HS-5 (cell line): ENCODE results near the gene ZC3H13.

Experiments
- DNase-seq: peaks from one replicate; pipeline ENCODE4 v3.0.0-alpha.2; 2012; ENCODE audit warnings: low read depth

The ZC3H13 gene, protein sequence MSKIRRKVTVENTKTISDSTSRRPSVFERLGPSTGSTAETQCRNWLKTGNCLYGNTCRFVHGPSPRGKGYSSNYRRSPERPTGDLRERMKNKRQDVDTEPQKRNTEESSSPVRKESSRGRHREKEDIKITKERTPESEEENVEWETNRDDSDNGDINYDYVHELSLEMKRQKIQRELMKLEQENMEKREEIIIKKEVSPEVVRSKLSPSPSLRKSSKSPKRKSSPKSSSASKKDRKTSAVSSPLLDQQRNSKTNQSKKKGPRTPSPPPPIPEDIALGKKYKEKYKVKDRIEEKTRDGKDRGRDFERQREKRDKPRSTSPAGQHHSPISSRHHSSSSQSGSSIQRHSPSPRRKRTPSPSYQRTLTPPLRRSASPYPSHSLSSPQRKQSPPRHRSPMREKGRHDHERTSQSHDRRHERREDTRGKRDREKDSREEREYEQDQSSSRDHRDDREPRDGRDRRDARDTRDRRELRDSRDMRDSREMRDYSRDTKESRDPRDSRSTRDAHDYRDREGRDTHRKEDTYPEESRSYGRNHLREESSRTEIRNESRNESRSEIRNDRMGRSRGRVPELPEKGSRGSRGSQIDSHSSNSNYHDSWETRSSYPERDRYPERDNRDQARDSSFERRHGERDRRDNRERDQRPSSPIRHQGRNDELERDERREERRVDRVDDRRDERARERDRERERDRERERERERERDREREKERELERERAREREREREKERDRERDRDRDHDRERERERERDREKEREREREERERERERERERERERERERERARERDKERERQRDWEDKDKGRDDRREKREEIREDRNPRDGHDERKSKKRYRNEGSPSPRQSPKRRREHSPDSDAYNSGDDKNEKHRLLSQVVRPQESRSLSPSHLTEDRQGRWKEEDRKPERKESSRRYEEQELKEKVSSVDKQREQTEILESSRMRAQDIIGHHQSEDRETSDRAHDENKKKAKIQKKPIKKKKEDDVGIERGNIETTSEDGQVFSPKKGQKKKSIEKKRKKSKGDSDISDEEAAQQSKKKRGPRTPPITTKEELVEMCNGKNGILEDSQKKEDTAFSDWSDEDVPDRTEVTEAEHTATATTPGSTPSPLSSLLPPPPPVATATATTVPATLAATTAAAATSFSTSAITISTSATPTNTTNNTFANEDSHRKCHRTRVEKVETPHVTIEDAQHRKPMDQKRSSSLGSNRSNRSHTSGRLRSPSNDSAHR (N-terminal part only)

GRCh38 chr13:46052319-46053161, at the start of gene ZC3H13:
ZC3H13 (minus strand) TSS chr13:46052746; CDS start chr13:46045507, 7,239 bp downstream.
- no peak for DNase-seq

- no peak for DNase-seq
Observed at GRCh38 chr13:46102255-46102605, 49.7 kb upstream of the ZC3H13 start.

- DNase-seq = no peak
Observed at GRCh38 chr13:46101484-46102254, 49.1 kb upstream of the ZC3H13 start.

DNA sequence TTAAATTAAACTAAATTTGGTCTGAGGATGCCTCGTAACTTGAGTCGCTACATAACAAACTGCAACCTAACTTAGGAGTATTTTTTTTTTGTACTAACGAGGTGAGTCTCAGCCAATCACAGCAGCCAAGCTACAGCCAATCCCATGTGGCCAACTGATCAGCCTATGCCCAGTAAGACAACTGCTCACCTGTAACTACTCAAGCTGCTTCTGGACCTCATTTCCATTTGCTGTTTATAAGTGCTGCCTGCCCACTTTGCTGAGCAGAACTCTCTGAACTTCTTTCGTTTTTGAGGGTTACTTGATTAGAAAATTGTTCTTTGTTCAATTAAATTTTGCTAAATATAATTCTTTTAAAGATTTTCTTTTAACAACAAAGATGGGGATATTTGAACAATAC, 48.5 kb upstream of the ZC3H13 start:
- DNase-seq = no peak

DNA sequence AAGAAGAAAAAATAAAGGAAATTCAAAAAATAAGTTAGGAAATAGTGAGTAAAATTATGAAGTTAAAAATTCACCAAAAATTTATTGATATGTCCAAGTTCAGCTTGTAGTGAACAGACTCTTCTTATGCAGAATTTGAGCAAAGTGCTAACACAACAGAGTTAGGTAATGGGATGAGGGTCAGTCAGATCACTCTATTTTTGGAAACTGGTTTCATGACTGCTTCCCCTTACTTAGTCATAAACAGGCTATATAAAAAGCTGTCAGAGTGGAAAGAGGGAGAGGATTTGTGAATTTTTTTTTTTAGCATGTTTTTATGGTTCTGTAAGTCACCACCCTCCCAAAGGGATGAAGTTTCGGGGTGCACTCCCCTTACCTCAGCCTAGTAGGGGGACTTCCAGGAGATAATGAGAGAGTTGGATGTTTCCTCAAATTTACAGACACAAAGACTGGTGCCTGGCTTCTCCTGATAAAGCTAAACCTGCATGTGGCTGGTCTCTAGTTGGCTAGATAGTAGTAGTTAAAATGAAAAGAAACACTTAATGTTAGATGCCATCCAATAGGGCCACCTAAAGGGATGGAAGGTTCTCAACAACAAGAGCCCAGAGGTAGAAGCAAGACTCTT, 47.8 kb upstream of the ZC3H13 start:
- no peak for DNase-seq

DNA sequence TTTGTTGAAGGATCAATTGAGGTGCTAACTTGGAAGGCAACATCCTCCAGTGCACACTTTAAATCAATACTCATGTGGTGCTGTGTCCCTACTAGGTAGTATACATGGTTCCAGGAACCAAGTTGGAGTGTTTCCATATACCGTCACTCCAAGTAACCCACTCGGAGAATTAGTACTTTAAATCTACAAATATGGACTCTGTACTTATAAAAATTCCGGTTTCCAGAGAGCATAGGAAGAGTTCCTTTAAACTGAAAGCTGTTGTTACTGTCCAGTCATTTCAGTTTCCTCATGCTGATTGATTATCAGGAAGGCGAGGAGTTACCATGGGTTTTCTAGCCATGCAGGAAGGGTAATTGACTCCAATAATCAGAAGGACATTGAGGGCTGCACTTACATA, 45.1 kb upstream of the ZC3H13 start:
- DNase-seq = no peak

GRCh38 chr13:46097015-46097414, 44.5 kb upstream of the ZC3H13 start:
- no peak for DNase-seq

DNA sequence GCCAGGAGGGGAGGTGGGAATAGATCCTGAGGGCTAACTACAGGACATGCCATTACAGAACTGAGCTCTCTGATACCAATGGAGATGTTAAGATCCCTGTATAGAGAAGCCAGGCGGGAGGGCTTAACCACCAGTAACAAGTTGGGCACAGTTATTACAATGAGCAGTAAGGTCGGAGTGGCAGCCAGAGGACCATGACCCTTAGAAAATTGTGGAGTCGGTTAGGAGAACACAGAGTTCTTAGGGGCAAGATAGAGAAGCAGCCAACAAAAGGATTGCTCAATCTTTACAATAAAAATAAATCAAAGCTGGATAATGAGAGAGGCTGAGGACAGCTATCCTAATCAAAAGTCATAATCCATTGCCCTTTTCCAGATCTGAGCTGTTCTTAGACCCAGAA, 41.9 kb upstream of the ZC3H13 start:
- no peak for DNase-seq

DNA sequence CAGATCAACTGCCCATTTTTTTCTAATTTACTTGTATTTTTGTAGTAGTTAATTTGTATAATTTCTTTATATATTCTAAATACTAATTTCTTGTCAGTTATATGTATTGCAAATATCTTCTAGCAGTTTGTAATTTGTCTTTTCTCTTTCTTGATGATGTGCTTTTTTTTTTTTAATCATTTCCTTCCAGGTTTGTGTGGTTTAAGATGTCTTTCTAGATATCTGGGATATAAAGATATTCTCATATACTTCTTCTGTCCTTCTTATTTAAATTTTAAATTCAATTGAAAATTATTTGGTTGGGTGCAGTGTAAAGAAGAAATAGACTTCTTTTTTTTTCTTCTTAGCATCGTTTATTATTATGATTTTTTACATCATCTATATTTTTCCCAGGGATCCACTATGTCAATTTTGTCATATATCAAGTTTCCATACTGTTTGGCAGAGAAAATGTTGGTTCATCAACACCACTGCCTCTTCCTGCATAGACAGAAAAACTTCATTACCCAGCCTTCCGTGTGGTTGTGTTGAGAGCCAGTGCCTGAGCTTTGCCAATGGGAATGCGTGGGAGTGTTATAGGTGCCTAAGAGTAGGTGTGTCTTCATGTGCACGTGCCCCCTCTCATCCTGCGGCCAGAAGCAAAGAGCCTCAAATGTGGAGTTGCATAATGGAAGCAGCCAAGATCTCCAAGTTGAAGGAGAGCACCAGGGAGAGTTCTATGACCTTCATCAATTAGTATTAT, 36.4 kb upstream of the ZC3H13 start:
- no peak for DNase-seq

DNA sequence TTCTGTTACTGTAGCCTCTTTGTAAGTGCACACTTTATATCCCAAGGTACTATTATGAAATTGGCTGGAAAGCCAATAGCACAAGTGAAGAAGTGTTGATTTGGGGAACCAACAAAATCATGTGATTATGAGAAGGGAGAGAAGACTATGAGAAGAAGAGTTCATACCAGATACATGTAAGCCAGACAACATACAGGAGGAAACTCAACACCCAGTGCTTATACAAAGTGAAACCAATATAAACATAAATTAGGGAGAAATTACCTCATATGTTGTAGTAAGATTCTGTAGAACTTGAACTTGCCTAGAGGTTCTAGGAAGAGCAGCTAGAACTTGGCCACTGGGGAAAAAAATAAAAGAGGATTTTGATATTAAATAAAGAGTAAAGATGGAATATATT, 34.9 kb upstream of the ZC3H13 start:
- DNase-seq = no peak

- no peak for DNase-seq
Observed at GRCh38 chr13:46086985-46087384, 34.4 kb upstream of the ZC3H13 start.

GRCh38 chr13:46086421-46086922, 33.9 kb upstream of the ZC3H13 start:
- DNase-seq = no peak

- DNase-seq = no peak
Observed at GRCh38 chr13:46085737-46086136, 33.2 kb upstream of the ZC3H13 start.

DNA sequence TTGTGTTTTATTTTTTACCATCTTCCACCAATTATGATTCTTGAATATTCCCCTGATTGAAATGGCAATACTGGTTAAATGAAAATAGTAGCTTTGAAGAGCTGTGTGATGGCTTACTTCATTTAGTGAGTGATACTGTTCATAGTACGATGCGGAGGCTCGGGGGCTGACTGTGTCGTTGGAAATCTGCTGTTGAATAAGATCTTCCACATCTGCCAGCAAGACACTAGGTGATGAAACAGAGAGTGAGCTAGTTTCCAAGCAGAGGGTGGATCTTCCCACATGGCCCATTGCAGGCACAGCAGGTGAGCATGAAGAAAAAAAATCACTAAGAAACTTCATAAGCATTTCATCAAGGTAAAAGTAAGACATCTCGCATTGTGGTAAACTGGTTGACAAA, 29.8 kb upstream of the ZC3H13 start:
- DNase-seq = no peak

GRCh38 chr13:46079770-46080169, 27.2 kb upstream of the ZC3H13 start:
- DNase-seq = no peak

GRCh38 chr13:46077265-46077664, 24.7 kb upstream of the ZC3H13 start:
- DNase-seq = no peak

- DNase-seq = no peak
Observed at GRCh38 chr13:46076827-46077226, 24.3 kb upstream of the ZC3H13 start.

- DNase-seq = no peak
Observed at GRCh38 chr13:46075811-46076210, 23.3 kb upstream of the ZC3H13 start.

DNA sequence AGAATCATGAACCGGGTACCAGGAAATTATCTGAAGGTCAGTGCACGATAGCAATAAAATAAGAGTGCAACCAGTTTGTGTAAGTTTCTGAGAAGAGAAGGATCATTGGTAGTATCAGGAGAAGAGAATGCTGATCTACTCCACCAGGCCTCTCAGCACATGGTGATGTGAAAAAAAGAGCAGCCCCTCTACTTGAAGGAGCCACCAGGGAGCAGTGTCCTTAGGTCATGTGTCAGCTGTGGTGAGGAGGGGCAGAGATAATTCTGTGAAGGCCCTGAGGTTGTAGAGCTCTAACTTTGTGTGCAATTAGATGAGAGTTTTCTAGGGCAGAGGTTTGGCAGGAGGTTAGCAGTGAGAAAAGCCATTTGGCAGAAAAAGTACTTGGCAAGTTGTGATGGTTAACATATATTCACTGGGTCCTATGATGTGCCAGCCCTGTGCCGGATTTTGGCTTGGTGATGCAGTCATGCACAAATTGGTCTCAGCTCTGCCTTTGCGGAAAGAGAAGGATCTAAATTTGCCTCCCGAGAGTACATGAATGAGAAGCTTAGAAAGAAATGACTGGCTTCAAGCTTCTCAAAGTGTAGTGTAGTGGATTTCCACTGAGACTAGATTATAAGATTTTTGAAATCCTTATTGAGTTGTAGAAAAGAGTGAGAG, 19.2 kb upstream of the ZC3H13 start:
- DNase-seq = no peak
